Suppressor macrophage (primary cell): Measurements from ENCODE around the gene WRAP73.

Source experiments
- DNase-seq, 4 experiments: peaks; one replicate each; pipeline ENCODE4 v3.0.0-alpha.2; 2020 to 2022

The WRAP73 gene

DNA sequence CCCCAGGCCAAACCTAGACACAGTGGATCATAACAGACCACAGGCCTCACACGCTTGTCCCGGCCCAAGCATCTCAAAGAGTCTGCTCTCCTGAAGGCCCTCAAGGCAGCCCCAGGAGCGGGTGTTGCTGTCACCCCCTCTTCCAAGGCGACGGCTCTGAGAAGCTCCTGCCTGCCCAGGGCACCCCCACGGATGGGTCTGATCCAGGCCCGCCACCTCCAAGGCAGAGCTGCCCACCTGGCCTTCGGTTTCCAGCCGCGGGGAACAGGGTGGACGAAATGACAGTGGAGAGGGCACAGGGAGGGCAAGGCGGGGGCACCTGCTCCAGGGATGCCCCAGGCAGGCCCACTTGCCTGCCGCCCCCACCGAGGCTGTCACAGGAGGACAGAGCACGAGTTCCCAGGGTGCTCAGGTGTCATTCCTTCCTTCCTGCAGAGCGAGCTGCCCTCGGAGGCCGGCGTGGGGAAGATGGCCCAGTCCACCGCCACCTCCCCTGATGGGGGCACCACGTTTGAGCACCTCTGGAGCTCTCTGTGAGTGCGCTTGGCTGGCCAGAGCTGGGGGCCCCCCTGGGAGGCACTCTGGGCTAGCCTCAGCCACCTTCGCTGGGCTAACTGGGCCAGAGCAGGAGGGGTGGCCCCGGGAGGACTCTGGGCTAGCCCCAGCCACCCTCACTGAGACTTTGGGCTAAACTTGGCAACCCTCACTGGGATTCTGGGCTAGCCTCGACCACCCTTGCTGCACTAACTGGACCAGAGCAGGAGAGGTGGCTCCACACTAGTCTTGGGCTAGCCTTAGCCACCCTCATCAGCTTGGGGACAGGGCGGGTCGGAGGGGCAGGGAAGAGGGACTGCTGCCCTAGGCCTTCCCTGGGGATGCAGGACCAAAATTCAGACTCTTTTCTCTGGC is 32.2 kb upstream of the WRAP73 start:
- no peak for DNase-seq

DNA sequence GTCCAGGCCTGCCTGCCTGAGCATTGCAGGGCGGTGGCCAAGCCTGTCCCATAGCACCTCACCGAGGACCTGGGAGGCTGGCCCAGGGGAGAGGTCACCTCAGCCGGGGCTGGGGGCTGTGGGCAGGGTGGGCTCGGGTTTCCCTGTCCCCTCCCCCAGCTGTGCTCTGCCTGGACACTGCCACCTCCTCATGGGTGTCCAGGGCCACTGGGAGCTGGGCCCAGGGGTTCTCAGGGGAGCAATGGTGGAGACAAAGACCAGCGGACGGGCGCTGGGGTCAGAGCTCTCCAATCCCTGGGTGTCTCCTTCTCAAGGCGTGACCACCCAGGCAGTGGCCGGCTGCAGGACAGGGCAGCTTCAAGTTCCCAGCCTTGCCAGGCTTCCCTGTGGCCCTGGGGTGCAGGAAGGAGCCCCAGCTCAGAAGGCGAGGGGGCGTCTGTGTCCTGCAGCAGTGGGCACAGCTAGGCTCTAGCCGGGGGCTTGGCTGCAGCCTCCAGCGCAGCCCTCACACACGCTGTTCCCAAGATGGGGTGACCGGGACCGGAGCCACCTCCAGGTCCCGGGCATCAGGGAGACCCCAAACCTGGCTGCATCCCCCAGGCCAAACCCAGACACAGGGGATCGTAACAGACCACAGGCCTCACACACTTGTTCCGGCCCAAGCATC is 31.5 kb upstream of the WRAP73 start:
- DNase-seq, result no peak

DNA sequence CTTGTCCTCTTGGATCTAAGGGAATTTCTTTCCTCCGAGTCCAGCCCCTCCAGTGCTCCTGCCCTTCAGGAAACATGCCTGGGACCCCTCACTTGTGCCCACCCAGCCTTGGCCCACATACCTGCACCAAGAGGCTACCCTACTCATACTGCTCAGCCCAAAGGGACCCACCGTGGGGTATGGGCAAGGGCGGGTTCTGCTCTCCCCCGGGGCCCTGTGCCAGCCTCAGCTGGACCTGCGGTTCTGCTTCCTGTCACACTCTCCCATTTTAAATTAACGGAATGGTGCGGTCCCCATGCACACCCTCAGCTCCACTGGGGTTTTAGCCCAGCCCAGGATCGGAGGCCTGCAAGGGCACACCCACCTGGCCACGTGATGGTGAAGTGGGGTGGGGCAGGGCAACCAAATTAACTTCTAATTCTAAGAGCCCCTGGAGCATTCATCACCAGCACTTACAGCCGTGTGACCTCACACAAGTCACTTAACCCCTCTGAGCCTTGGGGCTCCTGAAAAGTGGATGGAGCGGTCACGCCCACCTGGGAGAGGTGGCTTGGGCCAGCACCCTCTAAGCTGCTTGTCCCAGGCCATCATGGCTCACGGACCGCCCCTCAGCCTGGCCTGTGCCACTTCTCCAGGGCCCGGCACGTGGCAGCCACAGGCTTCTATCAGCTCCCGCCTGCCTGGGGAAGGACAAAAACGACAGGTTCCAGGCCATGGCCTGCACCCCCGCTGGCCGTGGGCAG is 30.8 kb upstream of the WRAP73 start:
- no peak for DNase-seq

DNA sequence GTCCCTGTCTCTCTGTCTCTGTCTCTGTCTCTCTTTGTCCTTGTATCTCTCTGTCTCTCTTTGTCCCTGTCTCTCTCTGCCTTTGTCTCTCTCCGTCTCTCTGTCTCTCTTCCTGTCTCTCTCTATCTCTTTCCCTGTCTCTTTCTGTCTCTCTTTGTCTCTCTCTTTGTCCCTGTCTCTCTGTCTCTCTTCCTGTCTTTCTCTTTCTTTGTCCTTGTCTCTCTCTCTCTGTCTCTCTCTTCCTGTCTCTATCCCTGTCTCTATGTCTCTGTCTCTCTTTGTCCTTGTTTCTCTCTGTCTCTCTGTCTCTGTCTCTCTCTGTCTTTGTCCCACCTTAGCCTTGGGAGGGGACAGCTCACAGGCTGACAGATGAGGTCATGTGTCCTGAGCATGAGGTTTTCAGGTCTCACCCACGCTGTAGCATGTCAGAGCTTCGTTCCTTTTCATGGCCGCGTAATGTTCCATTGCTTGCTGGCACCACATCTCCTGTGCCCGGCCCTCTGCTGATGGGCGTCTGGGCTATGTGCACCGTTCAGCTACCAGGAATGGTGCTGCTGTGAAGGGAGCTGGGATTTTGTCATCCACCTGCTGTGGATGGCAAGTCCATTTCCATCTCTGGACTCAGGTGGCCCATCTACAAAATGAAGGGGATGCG is 30.0 kb upstream of the WRAP73 start:
- no peak for DNase-seq

DNA sequence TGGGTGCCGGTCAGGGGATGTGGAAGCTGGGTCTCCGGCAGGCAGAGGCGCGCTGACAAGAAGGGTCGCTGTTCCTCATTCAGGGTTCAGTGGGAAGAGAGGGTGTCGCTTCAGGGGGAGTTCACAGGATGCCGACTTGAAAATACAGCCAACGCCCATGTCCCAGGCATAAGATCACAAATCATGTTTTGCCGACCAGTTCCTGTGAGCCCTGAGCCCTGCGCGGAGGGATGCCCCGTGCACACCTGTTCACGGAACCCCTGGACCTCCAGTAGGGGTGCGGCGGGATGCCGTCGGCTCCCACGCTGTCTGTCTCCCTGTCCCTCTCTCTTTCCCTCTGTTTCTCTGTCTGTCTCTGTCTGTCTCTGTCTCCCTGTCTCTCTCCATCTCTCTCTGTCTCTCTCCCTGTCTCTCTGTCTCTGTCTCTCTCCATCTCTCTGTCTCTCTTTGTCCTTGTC is 29.2 kb upstream of the WRAP73 start:
- peak in 2 of 4 experiments; percentile 35 to 59 for DNase-seq

DNA sequence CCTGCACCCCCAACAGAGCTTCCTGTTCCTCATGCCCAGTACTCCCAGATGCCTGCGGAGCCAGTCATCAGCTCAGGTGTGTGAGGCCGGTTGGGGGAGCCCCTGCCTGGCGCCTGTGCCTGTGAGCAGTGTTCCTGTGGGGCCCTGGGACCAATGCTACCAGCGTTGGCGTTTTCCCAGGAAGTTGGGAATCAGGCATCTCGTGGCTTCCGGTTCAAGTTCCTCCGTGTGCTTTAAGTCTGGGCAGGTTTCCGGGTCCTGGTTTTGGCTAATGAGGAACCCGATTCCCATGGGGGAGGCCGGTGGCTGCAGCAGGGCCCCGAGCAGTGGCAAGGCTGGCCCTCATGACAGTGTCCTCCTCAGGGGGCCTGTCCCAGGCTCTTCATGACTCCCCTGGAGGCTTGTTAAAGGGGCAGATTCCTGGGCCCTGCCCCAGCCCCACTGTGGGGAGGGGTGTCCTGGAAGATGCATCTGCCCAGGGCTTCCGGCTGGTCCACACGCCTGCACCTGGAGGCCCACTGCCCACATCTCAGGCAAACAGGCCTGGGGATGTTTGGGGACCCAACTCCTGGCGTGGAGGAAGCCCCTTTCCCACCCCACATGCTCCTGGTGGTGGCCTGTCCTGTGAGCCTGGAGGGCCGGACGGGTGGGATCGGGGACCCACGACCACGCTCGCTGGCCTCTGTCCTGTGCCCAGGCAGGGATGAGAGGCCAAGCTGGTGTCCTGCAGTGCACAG is 28.6 kb upstream of the WRAP73 start:
- DNase-seq, result peak in 3 of 4 experiments; percentile 35 to 50 (median 43)

DNA sequence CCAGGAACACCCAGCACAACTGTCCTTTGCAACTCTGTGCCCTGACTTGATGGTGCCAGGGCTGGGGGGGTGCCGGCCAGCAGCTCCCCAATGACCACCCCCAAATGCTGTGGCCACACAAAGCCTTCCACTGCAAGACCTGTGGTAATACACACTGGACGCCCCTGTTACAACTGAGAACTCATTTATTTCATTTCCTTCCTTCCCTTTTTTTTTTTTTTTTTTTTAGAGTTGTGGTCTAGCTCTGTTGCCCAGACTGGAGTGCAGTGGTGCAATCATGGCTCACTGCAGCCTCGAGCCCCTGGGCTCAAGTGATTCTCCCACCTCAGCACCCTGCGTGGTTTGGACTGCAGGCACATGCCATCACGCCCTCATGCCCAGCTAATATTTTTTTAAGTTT is 27.6 kb upstream of the WRAP73 start:
- peak; percentile 59 to 81 (median 74) for DNase-seq

DNA sequence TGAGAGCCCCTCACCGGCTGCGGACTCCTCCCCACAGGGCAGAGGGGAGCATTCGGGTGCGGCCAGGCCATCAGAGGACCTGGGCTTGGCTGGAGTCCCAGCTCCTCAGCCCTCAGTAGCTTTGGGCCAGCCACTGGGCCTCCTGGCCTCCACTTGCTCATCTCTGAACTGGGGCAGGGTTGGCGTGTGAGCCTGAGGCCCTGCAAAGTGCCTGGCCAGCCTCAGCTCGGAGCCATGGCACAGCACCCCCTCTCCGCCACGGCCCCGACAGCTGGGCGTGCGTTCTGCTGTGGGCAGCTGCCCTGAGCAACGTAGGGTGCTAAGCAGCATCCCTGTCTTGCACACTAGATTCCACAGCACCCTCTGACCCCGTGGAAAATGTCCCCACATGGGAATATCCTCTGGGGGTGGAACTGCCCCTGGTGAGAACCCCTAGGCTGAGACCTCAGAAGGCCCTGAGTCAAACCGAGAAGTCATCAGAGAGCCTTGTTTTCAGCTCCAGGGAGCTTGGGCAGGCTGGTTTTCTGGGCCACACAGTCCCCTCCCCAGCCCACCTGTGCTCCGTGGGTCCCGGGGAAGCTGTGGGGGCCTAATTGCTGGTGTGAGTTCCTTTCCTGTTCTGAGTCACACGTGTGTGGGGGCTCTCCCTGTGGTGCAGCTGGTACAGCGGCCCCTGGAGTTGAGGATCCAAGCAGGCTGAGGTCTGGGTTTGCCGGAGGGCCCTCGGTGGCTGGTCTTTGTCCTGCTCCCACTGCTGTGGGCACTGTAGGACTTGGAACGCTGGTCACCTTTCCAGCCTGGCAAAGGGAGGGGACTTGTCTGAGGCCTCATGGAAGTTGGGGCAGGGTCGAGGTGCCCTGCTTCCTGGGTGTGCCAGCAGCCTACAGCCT is 26.9 kb upstream of the WRAP73 start:
- DNase-seq, result peak in 3 of 4 experiments; percentile 8 to 39 (median 26)

DNA sequence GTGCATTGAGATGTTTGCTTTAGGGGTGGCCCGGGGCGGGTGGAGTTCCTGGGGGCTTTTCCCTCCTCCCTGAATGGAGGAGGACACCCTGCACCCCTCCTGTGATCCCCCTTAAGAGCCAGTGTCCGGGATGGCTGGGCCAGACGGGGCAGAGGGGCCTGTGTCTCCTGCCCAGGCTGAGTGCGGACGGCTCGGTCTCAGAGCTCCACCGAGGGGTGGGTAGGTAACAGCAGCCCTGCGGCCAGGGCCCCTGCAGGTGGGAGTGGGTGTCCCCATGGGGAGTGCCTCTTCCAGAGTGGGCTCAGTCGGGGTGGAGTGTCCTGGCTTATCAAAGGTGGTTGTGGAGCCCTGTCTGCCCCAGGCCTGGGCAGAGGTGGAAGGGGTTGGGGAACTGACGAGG is 25.5 kb upstream of the WRAP73 start:
- DNase-seq, result no peak

DNA sequence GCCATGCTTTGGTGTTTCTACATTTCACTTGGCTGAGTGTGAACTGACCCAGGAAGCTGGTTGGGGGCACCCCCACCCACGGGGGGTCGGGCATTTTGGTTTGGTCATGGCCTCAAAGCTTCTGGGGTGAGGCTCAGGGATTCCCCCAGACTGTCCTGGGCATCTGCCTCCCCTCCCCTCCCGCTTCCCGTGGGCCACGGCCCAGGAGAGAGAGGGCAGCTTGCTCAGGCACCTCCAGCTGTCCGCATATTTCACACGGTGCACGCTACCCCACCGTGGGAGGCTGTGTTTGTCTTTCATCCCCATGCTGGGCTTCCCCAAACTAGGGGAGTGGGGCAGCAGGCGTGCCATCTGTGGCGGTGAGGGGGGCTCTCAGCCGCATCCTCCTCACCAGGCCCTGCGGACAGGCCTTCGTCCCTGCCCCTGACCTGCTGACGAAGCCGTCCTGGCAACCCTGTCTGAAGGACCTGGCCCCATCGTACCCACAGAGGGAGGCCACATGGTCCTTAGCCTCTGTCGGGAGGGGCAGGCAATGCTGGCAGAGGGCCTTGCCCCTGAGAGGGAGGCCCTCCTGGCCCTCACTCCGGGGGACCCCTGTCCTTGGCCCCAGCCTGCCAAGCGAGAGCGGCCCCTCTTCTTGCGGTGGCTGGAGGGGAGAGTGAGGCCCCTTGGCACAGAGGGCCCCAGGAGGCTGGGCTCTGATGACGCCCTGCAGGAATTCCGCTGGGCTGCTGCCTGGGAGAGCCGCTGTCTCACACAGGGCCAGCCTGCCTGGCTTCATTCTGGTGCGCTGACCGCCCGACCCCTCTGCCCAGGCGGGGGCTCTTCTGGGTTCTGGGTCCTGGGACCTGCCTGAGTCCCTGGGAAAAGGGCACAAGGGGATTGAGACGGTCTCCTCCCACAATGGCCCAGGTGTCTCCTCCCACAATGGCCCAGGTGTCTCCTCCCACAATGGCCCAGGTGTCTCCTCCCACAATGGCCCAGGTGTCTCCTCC is 24.5 kb upstream of the WRAP73 start:
- no peak for DNase-seq

DNA sequence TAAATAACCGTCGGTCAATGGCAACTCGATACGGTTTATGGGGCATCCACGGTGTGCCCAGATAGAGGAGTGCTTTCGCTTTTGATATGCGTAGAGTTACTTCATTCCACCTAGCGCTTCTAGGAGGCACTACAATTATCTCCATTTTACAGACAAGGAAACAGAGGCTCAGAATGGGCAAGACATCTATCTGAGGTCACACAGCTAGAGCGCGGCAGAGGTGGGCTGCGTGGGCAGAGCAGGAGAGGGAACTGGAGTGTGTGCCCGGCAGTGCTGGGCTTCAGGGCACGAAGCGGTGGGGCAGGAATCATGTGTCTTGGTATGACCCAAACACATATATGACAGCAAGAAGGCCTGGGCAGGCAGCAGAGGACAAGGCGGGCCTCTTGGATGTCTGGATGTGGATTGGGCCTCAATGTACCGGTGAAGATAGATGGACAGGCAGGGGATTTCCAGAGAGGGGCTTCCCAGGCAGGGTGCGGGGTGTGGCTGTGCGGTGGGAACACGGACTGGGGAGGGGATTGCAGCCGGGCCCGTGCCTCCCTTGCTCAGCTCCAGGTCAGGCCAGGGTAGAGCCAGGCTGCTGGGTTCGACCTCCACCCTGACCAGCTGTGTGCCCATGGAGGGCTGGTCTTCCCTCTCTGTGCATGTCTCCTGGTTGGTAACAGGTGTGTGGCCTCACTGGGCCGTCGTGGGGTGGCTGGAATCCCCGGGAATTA is 23.6 kb upstream of the WRAP73 start:
- no peak for DNase-seq

DNA sequence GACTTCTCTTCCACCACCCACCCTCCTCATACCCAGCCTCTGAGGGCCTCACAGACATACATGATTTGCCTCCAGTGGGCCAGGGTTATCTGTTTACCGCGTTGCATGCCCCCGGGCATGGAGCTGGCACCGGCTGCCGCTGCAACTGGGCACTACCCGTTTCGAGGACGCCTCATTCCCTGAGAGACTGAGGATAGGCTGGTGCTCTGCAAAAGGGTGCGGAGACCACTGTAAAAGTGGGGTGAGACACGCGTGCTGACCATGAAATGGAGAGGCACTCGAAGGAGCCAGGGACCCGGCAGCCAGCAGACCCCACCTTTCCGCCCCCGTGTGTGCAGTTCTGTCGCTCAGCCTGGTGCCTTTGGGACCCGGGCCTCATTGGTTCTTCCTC is 23.1 kb upstream of the WRAP73 start:
- DNase-seq, result no peak

DNA sequence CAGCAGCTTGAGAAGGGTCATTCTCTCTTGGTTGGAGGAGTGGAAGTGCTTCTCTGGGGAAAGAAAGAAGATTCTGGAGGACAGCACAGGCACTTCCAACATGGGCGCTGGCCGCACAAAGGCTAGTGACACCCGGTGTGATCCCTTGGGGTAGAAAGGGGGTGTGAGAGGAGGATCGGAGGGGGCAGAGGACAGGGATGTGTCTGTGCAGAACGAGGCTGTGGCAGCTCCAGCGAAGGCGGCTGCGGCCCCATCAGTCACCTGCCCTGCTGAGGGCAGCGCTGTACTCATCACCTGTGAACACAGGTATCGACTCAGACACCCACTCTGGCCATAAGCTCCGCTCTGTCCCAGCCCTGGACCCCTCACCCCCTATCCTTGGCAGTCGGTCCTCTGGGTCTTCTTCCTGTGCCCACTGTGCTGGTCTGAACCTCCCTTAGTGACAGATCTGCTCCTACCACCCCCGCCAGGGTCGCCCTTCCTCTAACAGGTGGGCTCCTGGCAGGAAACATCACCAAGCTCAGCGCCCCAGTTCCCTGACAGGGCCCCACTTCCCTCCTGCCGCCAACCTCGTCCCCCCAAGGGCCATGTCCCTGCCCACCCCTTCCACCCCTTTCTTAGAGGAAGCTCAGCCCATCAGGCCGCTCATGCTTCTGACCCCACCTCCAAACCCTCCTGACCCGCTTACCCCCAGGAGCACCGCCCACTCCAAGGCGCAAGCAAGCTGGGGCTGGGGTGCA is 22.5 kb upstream of the WRAP73 start:
- peak in 1 of 4 experiments; percentile 24 for DNase-seq

DNA sequence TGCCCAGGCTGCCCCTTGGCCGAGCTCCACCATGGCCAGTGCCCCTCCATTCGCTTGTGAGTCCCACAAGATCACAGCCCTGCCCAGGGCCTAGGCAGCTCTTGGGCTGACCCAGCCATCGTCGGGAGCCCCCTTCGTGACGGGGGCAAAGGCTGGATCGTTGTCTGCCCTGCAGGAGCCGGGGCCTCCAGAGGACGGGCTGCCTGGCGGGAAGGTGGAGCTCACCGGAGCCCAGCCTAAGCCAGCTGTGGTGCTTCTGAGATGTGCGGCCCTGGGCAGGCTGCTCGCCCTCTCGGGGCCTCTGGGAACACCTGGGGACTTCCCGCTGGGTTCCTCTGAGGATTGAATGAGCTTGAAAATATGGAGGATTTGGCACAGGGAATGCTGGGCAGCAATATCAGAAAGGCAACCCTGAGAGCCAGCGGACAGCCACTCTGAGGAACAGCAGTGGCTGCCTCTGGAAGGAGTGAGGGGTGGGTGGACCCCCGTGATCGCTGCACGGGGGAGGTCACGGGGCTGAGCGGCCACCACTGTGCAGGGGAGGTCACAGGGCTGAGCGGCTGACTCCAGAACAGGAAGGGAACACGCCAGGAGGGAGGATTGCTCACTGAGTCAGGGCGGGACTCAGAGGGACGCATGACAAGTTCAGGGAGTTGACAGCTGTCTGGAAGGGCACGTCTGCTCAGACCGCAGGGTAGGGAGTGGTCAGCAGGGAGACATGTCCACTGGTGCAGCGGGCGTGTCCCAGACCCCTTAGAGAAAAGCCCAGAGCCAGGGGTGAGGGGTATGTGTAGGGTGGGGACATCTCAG is 21.7 kb upstream of the WRAP73 start:
- DNase-seq, result peak in 3 of 4 experiments; percentile 33 to 52 (median 44)

DNA sequence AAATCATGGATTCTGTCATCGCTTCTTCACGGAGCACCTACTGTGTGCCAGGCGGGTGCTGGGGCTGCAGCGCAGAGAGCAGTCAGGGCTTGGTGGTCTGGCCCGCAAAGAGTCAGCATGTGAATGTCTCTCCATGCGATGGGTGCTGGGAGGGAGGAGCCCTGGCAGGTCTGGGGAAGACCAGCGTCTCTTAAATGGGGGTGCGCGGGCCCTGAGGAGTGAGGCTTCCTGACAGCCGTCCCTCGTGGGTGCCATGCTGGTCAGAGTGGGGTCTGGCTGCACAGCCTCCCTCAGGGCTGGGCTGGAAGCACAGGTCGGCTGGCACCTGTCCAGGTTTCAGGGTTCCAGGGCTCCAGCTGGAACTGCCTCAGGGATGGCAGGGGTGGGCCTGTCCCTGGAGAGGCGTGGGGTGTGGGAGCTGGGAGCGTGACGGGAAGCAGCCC is 20.9 kb upstream of the WRAP73 start:
- DNase-seq, result no peak

DNA sequence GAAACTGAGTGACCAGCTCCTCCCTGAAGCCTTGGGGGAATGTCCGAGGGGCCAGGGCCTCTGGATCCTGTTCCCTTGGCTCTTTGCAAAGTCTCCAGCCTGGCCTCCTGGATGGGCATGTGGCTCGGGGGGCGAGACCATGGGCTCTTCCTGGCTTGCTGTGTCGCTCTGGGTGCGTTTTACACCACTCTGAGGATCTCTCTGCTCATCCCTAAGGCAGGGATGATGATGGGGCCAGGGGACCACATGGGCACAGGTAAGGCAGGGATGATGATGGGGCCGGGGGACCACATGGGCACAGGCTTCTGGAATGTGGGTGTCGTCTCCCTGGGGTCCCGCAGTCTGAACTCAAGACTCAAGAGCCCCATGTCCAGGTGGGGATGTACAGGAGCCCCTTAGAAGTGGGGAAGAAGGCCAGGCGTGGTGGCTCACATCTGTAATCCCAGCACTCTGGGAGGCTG is 20.1 kb upstream of the WRAP73 start:
- DNase-seq, result no peak

DNA sequence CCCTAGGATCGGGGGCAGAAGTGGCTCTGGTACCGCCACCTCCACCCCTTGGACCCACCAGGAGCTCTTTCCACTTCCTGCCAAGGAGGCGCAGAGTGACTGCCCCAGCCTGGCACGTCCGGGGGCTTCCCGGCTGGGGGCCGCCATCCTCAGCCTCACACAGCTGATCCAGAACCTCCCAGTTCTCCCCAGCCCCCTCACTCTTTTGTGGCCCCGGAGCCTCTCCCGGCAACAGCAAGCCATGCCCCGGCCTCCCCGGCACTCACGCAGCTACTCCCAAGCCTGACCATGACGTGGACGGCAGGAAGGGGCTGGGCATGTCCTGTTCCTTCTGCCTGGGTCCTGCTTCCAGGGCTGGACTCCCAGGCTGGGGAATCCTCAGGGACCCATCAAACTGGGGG is 19.5 kb upstream of the WRAP73 start:
- DNase-seq, result no peak
